Neural cell (in vitro differentiated cells): Measurements from ENCODE around the gene LRRC27. TPM values are rescaled to one million over a fixed set of nuclear protein-coding genes. Genes with fewer than 3 reads are reported as not detected.
"Not testable (repeated sequence)": the region's sequence is repeated elsewhere in the genome, so short reads cannot be mapped to it uniquely, and the experiment has no call there.

Experiments used
- H2AFZ ChIP-seq: fragments of 200-600, 300-800 bp; sonication (generic), shearing (Covaris generic); 2 replicates; pipeline ENCODE4 v1.6.0; 2014; ENCODE audit warnings: low read depth, mild to moderate bottlenecking, antibody characterized with exemption, low read length, moderate library complexity
- H3F3A ChIP-seq: fragments of 200-600 bp; shearing (Covaris generic); 2 replicates; pipeline ENCODE4 v1.6.1; 2016; ENCODE audit warnings: mild to moderate bottlenecking, moderate library complexity, mixed read lengths, antibody characterized with exemption, low read length; ENCODE audit not compliant: insufficient read depth, poor library complexity, severe bottlenecking
- H3K27ac ChIP-seq: fragments of 200-600, 300-800 bp; sonication (generic), shearing (Covaris generic); 2 replicates; pipeline ENCODE4 v1.5.1; 2014; ENCODE audit warnings: mild to moderate bottlenecking, low read length, moderate library complexity
- H3K27me3 ChIP-seq: fragments of 300-800, 200-600 bp; sonication (generic), shearing (Covaris generic); 2 replicates; pipeline ENCODE4 v1.6.0; 2014; ENCODE audit warnings: mild to moderate bottlenecking, low read depth, low read length, moderate library complexity; ENCODE audit not compliant: insufficient read depth
- H3K36me3 ChIP-seq: fragments of 300-800, 200-600 bp; sonication (generic), shearing (Covaris generic); 2 replicates; pipeline ENCODE4 v1.5.1; 2014; ENCODE audit warnings: mild to moderate bottlenecking, antibody characterized with exemption, low read length, moderate library complexity; ENCODE audit not compliant: insufficient read depth
- H3K4me2 ChIP-seq: fragments of 300-800, 200-600 bp; sonication (generic), shearing (Covaris generic); 2 replicates; pipeline ENCODE4 v1.6.0; 2014; ENCODE audit warnings: mild to moderate bottlenecking, low read length
- H3K4me3 ChIP-seq: fragments of 300-800, 200-600 bp; sonication (generic), shearing (Covaris generic); 2 replicates; pipeline ENCODE4 v1.5.1; 2014; ENCODE audit warnings: mild to moderate bottlenecking, low read length, moderate library complexity
- H3K79me2 ChIP-seq: fragments of 200-600 bp; shearing (Covaris generic); replicated peaks from 2 replicates; pipeline ENCODE4 v1.6.0; 2014; ENCODE audit warnings: mild to moderate bottlenecking, low read length, moderate library complexity; ENCODE audit not compliant: insufficient read depth
- H3K9ac ChIP-seq: fragments of 300-800, 200-600 bp; sonication (generic), shearing (Covaris generic); 2 replicates; pipeline ENCODE4 v1.6.1; 2016; ENCODE audit warnings: mild to moderate bottlenecking, low read length, mixed read lengths
- H3K9me2 ChIP-seq: fragments of 200-600 bp; shearing (Covaris generic); 2 replicates; pipeline ENCODE4 v1.6.1; 2016; ENCODE audit warnings: mild to moderate bottlenecking, low read length, mixed read lengths; ENCODE audit not compliant: insufficient read depth
- H3K9me3 ChIP-seq: fragments of 200-600, 300-800 bp; sonication (generic), shearing (Covaris generic); 2 replicates; pipeline ENCODE4 v1.6.1; 2016; ENCODE audit warnings: mild to moderate bottlenecking, mixed run types, low read length, moderate library complexity, mixed read lengths
- H4K20me1 ChIP-seq: fragments of 200-600 bp; shearing (Covaris generic); 2 replicates; pipeline ENCODE4 v1.6.1; 2016; ENCODE audit warnings: mild to moderate bottlenecking, mixed run types; ENCODE audit not compliant: insufficient read depth
- CTCF ChIP-seq: fragments of 450-650 bp; IDR thresholded peaks from 2 replicates; pipeline ENCODE4 v1.5.1; 2014; ENCODE audit warnings: antibody characterized with exemption, mild to moderate bottlenecking, moderate library complexity; ENCODE audit not compliant: poor library complexity, severe bottlenecking
- EP300 ChIP-seq: fragments of 450-650 bp; conservative IDR thresholded peaks from 2 replicates; pipeline ENCODE4 v1.6.1; 2014; ENCODE audit warnings: antibody characterized with exemption, mild to moderate bottlenecking, moderate library complexity; ENCODE audit not compliant: poor library complexity, severe bottlenecking
- EZH2 ChIP-seq: fragments of 200-600, 300-800 bp; shearing (Covaris generic), sonication (generic); IDR thresholded peaks from 2 replicates; pipeline ENCODE4 v1.6.1; 2014; ENCODE audit warnings: antibody characterized with exemption, low read length, borderline replicate concordance, mild to moderate bottlenecking; ENCODE audit not compliant: insufficient read depth, poor library complexity, severe bottlenecking
- POLR2AphosphoS5 ChIP-seq: IDR thresholded peaks from 2 replicates; pipeline ENCODE4 v1.6.1; 2012
- RAD21 ChIP-seq: fragments of 450-650 bp; conservative IDR thresholded peaks from 2 replicates; pipeline ENCODE4 v1.6.1; 2014; ENCODE audit warnings: antibody characterized with exemption, mild to moderate bottlenecking, moderate library complexity
- REST ChIP-seq: IDR thresholded peaks from 2 replicates; pipeline ENCODE4 v1.6.1; 2012; ENCODE audit warnings: borderline replicate concordance
- SMC3 ChIP-seq: fragments of 450-650 bp; conservative IDR thresholded peaks from 2 replicates; pipeline ENCODE4 v1.6.1; 2014; ENCODE audit warnings: antibody characterized with exemption, mild to moderate bottlenecking, moderate library complexity; ENCODE audit not compliant: poor library complexity
- TAF1 ChIP-seq: IDR thresholded peaks from 2 replicates; pipeline ENCODE4 v1.6.1; 2012; ENCODE audit warnings: low read depth
- polyA plus RNA-seq: library from polyadenylated mRNA; depleted of rRNA; stranded (reverse); fragments of >200 nt; gene quantifications from 2 replicates; pipeline ENCODE4 v1.2.3, GENCODE V29; 2014

Gene LRRC27
- polyA plus RNA-seq, 1 donor from 2014 or later, result 26.7 TPM

DNA sequence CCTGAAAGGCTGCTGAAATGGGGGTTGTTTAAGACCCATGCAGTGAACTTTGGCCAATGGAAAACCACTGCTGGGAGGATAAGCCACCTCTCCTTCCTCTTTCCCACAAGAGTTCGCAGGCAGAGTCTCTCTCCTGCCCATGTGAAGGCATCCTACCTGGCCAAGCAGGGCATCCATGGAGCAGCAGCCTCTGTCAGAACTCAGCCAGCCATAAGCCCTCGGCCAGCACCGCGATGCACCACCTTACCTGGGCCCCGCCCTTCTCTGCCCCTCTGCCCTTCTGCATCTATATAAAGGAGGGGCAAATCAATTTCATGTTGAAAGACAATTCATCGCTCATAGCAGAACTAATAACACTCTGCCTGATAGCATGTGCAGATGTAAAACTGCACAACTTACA lies 18.1 kb upstream of the LRRC27 start:
- H3K27me3 ChIP-seq, result peaks cover 4% of the 10 kb centered on the region
- H4K20me1 ChIP-seq, result no peaks in the 10 kb centered on the region
- H3K9ac ChIP-seq, result no peak overlapping the region
- H3K79me2 ChIP-seq, result no peaks in the 10 kb centered on the region
- H3K36me3 ChIP-seq, result no peaks in the 10 kb centered on the region
- H3K9me3 ChIP-seq, result no peaks in the 10 kb centered on the region
- TF ChIP-seq EP300 (no peak), CTCF (no peak), EZH2 (no peak)
- H3K9me2 ChIP-seq, result no peaks in the 10 kb centered on the region
- H3K4me3 ChIP-seq, result no peak overlapping the region
- H2AFZ ChIP-seq, result no peak overlapping the region
- H3K4me2 ChIP-seq, result no peak overlapping the region
- H3K27ac ChIP-seq, result no peak overlapping the region
- no peaks in the 10 kb centered on the region for H3F3A ChIP-seq

GRCh38 chr10:132314336-132314735 lies 17.7 kb upstream of the LRRC27 start:
- Histone ChIP-seq H4K20me1 (no peaks in the 10 kb centered on the region), H3K79me2 (no peaks in the 10 kb centered on the region), H3K27me3 (no peaks in the 10 kb centered on the region), H3K36me3 (no peaks in the 10 kb centered on the region), H2AFZ (no peak overlapping the region), H3K27ac (no peak overlapping the region), H3K9me2 (no peaks in the 10 kb centered on the region), H3F3A (no peaks in the 10 kb centered on the region), H3K9ac (no peak overlapping the region), H3K4me3 (no peak overlapping the region), H3K9me3 (no peaks in the 10 kb centered on the region), H3K4me2 (no peak overlapping the region)
- TF ChIP-seq CTCF (no peak), SMC3 (no peak), EP300 (no peak), RAD21 (no peak), REST (no peak), TAF1 (no peak), POLR2AphosphoS5 (no peak), EZH2 (no peak)

GRCh38 chr10:132314881-132315280 lies 17.1 kb upstream of the LRRC27 start:
- not testable (repeated sequence) for H3K79me2 ChIP-seq, H3K4me3 ChIP-seq, H3K9ac ChIP-seq, H3K36me3 ChIP-seq, H3K9me2 ChIP-seq, H3K27ac ChIP-seq, H3F3A ChIP-seq, H3K4me2 ChIP-seq, H3K9me3 ChIP-seq, H3K27me3 ChIP-seq, H4K20me1 ChIP-seq, H2AFZ ChIP-seq
